GM06990 (cell line): ENCODE results near the gene LRRTM4.
"Not testable (repeated sequence)": the region's sequence is repeated elsewhere in the genome, so short reads cannot be mapped to it uniquely, and the experiment has no call there.

Experiments
- DNase-seq: peaks from one replicate; pipeline ENCODE4 v3.0.0-alpha.2; 2011; ENCODE audit not compliant: insufficient read length; ENCODE audit errors: extremely low read depth
- H3K27me3 ChIP-seq: replicated peaks from 2 replicates; pipeline ENCODE4 v1.6.0; 2011; ENCODE audit warnings: low read length; ENCODE audit not compliant: control insufficient read depth, insufficient read depth
- H3K36me3 ChIP-seq: 2 replicates; pipeline ENCODE4 v1.5.1; 2011; ENCODE audit warnings: low read length; ENCODE audit not compliant: control insufficient read depth, insufficient read depth
- H3K4me3 ChIP-seq: replicated peaks from 2 replicates; pipeline ENCODE4 v1.5.1; 2011; ENCODE audit warnings: low read depth, mild to moderate bottlenecking, control low read depth, low read length
- TF ChIP-seq, protein P1 (sequence below): IDR thresholded peaks from 2 replicates; pipeline ENCODE4 v1.5.1; 2011; ENCODE audit warnings: low read length, control low read depth, mild to moderate bottlenecking, inconsistent platforms; ENCODE audit not compliant: insufficient read depth, poor library complexity, severe bottlenecking

The LRRTM4 gene

DNA sequence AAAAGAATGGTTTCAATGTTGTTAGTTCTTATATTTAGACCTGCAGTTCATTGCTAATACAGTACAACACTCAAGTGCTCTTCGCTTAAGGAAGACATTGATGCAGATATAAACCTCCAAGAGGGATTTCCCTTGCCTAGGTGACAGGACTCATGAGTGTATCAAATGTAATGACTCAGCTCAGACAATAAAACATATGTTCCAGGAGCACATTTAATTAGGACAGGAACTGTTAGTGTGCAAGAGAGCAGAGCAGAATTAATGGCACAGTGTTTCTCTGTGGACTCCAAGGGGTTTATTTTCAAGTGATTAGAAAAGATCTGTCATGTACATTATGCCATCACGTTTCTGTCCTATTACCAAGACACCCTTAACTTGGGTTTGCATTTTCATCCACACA lies 375.0 kb downstream of the LRRTM4 start:
- no peaks in the 10 kb centered on the region for H3K27me3 ChIP-seq
- no peak overlapping the region for H3K4me3 ChIP-seq
- no peak for DNase-seq
- H3K36me3 ChIP-seq, result no peaks in the 10 kb centered on the region
- TF ChIP-seq, protein P1, sequence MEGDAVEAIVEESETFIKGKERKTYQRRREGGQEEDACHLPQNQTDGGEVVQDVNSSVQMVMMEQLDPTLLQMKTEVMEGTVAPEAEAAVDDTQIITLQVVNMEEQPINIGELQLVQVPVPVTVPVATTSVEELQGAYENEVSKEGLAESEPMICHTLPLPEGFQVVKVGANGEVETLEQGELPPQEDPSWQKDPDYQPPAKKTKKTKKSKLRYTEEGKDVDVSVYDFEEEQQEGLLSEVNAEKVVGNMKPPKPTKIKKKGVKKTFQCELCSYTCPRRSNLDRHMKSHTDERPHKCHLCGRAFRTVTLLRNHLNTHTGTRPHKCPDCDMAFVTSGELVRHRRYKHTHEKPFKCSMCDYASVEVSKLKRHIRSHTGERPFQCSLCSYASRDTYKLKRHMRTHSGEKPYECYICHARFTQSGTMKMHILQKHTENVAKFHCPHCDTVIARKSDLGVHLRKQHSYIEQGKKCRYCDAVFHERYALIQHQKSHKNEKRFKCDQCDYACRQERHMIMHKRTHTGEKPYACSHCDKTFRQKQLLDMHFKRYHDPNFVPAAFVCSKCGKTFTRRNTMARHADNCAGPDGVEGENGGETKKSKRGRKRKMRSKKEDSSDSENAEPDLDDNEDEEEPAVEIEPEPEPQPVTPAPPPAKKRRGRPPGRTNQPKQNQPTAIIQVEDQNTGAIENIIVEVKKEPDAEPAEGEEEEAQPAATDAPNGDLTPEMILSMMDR, result no peak

DNA sequence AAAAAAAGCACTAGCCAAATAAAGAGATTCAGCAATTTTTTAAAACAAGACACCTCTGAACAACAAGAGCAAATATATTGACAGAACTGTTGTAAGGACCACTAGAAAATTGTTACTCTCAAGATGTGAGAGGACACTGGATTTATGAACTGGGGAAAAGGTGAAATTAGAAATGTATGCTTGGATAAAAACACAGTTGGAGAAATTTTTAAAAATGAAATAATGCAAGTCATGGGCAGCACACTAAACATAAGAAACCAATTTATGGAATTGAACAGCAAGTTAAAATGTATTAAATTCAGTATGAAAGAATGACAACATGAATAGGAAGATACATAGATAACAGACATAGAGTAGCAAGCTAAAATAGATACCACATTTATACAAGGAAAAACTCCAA lies 377.4 kb downstream of the LRRTM4 start:
- Histone ChIP-seq H3K36me3 (no peaks in the 10 kb centered on the region), H3K27me3 (no peaks in the 10 kb centered on the region), H3K4me3 (no peak overlapping the region)
- TF ChIP-seq, protein P1, result no peak
- DNase-seq, result no peak

DNA sequence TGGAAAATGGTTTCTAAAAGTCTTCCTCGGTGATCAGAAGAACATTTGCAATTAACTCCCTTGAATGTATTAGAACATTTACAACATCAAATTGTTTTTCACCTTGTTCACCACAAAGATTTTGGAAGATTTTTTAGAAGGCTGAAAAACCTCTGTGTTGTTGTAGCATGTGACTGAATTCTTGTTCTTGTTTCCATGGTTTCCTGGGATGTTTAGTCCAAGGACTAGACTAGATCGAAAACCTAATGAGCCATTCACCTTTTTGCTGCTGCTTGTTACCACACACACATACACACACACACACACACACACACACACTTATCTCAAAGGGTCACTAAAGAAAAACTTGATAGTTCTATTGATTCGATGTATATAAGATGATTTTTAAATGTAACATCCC lies 380.0 kb downstream of the LRRTM4 start:
- no peak for DNase-seq
- H3K36me3 ChIP-seq, result no peaks in the 10 kb centered on the region
- TF ChIP-seq, protein P1, result no peak
- H3K4me3 ChIP-seq, result no peak overlapping the region
- no peaks in the 10 kb centered on the region for H3K27me3 ChIP-seq

DNA sequence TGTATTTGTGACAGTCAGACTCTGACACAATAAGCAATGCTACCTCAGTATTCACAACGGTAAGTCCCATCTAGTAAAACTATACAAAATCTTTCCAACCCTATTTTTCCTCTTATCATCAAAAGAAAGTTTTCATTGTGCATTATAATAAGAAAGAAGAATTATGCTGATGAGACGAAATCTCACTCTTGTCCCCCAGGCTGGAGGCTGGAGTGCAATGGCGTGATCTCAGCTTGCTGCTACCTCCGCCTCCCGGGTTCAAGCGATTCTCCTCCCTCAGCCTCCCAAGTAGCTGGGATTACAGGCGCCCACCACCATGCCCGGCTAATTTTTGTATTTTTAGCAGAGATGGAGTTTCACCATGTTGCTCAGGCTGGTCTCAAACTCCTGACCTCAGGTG lies 393.7 kb downstream of the LRRTM4 start:
- DNase-seq, H3K4me3 ChIP-seq, H3K36me3 ChIP-seq, H3K27me3 ChIP-seq: not testable (repeated sequence)

DNA sequence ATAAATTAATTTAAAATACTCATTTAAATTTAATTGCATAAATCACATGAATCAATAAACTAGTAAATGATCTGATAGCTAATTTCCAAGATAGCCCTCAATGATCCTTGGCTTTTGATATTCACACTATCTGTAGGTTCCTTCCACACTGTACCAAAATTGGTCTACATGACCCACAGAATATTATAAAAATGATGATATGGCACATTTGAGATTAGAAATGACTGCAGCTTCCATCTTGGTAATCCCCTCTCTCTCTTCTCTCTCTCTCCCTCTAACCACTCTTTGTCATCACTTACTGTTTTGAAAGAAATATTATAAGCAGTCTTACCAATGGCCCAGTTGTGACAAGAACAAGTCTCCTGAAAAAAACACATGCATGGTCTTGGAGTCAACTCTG lies 394.8 kb downstream of the LRRTM4 start:
- Histone ChIP-seq H3K27me3 (no peaks in the 10 kb centered on the region), H3K4me3 (no peak overlapping the region), H3K36me3 (no peaks in the 10 kb centered on the region)
- TF ChIP-seq, protein P1, result no peak
- no peak for DNase-seq

DNA sequence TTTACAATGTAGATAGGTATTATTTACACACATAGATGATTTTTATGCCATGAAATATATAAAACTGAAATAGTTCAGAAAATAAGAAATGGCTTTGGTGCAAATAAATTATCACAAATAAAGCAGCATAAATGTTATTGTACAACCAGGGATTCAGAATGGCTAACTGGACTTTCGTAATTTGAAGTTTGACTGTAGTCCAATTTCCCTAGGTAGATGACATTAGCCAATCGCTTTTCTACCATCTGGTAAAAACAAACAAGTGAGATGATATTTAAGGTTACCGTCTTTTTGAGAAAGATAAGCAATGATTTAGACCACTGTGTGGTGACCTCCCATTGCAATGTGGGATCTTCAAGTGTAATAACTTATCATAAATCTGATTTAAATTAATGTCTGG lies 400.7 kb downstream of the LRRTM4 start:
- Histone ChIP-seq H3K36me3 (no peaks in the 10 kb centered on the region), H3K4me3 (no peak overlapping the region), H3K27me3 (no peaks in the 10 kb centered on the region)
- TF ChIP-seq, protein P1, result no peak
- no peak for DNase-seq
